SK-N-MC (cell line): ENCODE results near the gene SEMA5A.

ENCODE experiments used
- EZH2 ChIP-seq: fragments of 200-600 bp; sonication (generic); IDR thresholded peaks from one replicate; pipeline ENCODE4 v1.6.1; 2017; ENCODE audit warnings: antibody characterized with exemption
- FOXP2 ChIP-seq: optimal IDR thresholded peaks from 2 replicates; pipeline ENCODE3; 2011; ENCODE audit warnings: mild to moderate bottlenecking, moderate library complexity; ENCODE audit not compliant: insufficient read depth; ENCODE audit errors: extremely low read length, control extremely low read depth
- POLR2AphosphoS5 ChIP-seq: IDR thresholded peaks from 2 replicates; pipeline ENCODE4 v1.6.1; 2012; ENCODE audit warnings: mild to moderate bottlenecking, low read depth, low read length, borderline replicate concordance

DNA sequence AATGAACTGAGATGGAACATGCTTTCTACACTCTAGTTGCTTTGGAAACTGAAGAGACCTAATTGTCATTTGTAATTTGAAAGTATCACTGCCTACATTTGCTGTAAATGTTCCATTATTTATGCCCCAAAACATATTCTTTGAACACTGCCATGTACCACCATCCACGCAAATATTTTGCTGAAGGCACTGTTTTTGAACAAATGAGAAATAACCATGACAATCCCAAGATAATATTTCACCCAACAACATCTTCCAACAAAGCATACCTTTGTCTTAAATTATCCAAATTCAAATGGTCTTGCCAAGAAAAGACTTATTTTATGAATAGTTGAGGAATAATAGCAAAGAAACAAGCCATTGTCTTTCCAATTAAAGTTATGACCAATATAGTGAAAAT is 356.2 kb downstream of the SEMA5A start:
- TF ChIP-seq POLR2AphosphoS5 (no peak), EZH2 (no peak), FOXP2 (no peak)
